NB4 (cell line): ENCODE measurements around the gene ADGRG6.

Experiments
- DNase-seq: peaks from one replicate; pipeline ENCODE4 v3.0.0; 2010; ENCODE audit warnings: low read depth
- H3K4me3 ChIP-seq: one replicate; pipeline ENCODE4 v1.5.1; 2011; ENCODE audit warnings: mild to moderate bottlenecking, low read depth, low read length, moderate library complexity
- CTCF ChIP-seq: IDR thresholded peaks from one replicate; pipeline ENCODE4 v1.5.1; 2012; ENCODE audit warnings: low read depth, low read length
- MAX ChIP-seq: IDR thresholded peaks from 2 replicates; pipeline ENCODE4 v1.6.1; 2011; ENCODE audit warnings: low read depth, low read length
- MYC ChIP-seq: IDR thresholded peaks from 2 replicates; pipeline ENCODE4 v1.6.1; 2011; ENCODE audit warnings: low read depth, low read length
- POLR2A ChIP-seq: IDR thresholded peaks from 2 replicates; pipeline ENCODE4 v1.6.1; 2011; ENCODE audit warnings: mild to moderate bottlenecking; ENCODE audit not compliant: insufficient read length; ENCODE audit errors: extremely low read depth

The ADGRG6 gene

GRCh38 chr6:142373268-142374090, 71.7 kb downstream of the ADGRG6 start:
- TF ChIP-seq MAX (no peak), MYC (no peak), POLR2A (no peak), CTCF (no peak)
- H3K4me3 ChIP-seq, result no peak overlapping the region
- no peak for DNase-seq

- TF ChIP-seq POLR2A (no peak), CTCF (no peak), MAX (no peak), MYC (no peak)
- H3K4me3 ChIP-seq, result no peak overlapping the region
- no peak for DNase-seq
These were observed 72.4 kb downstream of the ADGRG6 start for GRCh38 chr6:142374091-142374770.

GRCh38 chr6:142374965-142375733, 73.3 kb downstream of the ADGRG6 start:
- TF ChIP-seq MYC, result no peak
- no peak for TF ChIP-seq MAX
- no peak for TF ChIP-seq CTCF
- TF ChIP-seq POLR2A, result no peak
- no peak overlapping the region for H3K4me3 ChIP-seq
- DNase-seq, result no peak

GRCh38 chr6:142376115-142376514, 74.3 kb downstream of the ADGRG6 start:
- TF ChIP-seq MYC (no peak), CTCF (no peak), MAX (no peak), POLR2A (no peak)
- DNase-seq, result no peak
- no peak overlapping the region for H3K4me3 ChIP-seq

GRCh38 chr6:142376800-142377496, 75.1 kb downstream of the ADGRG6 start:
- no peak overlapping the region for H3K4me3 ChIP-seq
- DNase-seq, result no peak
- TF ChIP-seq CTCF (no peak), MYC (no peak), POLR2A (no peak), MAX (no peak)
